CD4-positive, alpha-beta T cell treated with Interleukin-17A for 4 hours (primary cell): ENCODE results near the gene CRYL1.

Experiments used
- DNase-seq: peaks from one replicate; pipeline ENCODE4 v3.0.0-alpha.2; 2020; ENCODE audit warnings: mixed read lengths

CRYL1 gene

DNA sequence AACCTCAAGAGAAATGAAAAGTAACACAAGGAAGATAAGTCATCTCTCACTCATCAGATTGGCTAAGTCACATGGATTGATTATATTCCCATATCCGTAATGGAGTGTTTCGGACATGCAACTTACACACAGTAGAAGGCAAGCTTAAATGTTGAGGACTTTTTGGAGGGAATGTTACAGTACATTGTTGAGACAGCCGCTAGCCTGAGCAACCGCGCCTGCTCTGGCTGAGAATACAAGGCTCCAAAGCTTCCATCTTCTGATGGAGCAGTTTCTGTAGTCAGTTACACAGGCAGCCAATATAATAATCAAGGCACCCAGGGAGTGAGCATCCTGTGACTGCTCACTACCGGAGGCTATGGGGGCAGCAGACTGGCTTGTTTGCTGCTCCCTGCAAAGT, 1.0 kb upstream of the CRYL1 start:
- DNase-seq = no peak

DNA sequence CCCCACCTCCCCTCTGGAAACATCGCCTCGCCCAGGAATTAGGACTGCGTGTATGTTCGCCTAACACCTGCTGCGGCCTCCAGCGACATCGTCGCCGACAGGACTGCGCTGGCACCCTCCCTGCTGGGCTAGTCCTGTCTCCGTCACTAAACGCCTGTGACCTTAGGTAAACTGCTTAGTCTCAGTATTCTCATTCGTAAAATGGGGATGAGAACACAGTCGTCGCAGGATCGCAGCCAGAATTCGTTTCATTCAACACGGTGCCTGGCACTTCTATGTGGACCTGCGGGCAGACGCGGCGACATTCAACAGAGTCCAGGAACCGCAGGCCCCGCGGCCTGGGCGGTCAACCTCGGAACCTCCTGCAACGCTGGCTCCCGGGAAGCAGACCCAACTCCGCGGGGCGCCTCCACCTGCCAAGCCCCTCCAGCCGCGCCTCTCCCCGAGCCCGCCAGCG, 485 bp downstream of the CRYL1 start:
- peak; percentile 49 for DNase-seq

DNA sequence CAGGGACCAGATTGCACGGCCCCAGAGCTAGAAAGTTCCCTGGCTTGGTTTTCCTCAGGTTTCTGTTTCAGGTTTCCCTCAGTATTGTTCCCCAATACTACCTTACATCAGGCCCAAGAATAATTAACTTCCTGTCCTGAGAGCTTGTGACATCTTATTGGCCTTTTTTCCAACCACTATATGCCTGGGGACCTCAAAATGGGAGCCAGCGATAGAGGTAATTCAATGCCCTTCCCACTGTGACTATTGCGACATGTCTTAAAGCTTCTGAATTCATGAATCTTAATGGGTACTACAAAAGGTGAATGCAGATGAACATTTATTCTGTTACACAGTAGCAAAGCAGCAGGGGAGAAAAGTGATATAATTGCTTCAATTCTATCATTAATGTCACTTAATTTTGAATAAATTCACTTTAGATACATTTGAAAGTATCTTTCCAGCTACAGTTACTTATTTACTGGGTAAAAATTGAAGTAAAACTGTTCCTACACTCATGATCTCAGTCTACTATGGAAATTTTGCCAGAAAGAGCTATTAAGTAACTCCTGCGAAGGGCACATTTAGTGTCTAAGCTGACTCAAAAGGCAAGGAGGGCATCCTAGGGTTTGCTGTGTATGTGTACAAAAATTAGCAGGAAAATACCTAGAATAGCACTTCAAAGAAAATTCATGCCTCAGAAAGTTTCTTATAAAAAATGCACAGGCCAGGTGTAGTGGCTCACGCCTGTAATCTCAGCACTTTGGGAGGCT, 4.1 kb downstream of the CRYL1 start:
- no peak for DNase-seq

DNA sequence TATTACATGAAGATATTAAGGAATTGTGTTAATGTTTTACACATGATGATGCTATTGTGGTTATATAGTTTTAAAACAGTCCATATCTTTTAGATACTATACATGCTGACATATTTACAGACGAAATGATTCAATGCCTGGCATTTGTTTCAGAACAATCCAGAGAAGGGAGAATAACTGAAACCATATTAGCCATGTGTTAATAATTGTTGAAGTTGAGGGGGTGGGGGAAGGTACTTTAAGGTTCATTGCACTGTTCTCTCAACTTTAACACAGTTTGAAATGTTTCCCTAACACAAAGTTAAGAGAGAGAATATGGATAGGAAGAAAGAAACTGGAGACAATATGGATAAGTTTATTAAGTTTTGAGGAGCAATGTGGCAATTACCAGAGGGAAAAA, 5.8 kb downstream of the CRYL1 start:
- no peak for DNase-seq

DNA sequence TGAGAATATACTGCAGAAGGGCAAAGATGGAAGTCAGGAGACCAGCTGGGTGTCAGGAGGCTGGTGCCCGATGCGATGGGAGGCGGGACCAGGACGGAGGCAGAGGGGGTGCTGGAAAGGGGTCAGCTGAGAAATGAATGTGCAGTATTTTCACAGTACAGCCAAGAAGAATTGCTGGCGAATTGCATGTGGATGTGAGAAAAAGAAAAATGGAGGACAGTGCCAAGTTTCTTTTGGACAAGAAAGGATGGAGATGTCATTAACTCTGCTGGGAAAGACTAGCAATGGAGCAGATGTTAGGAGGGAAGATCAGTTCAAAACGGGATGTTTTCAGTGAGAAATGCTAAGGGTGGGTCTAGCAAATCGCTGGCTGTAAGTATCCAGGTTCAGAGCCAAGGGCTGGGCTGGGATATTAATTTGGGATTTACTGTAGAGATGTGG, 7.0 kb downstream of the CRYL1 start:
- DNase-seq = no peak

DNA sequence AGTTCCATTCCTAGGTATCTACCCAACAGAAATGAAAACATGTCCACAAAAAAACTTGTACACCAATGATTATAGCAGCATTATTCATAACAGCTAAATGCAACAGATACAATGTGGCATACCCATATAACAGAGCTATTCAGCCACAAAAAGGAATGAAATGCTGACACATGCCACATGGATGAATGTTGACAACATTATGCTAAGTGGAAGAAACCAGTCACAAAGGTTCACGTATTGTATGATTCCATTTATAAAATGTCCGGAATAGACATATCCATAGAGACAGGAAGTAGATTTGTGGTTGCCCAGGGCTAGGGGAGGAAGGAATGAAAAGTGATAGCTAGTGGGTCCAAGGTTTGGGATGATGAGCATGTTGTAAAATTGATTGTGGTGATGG, 10.8 kb downstream of the CRYL1 start:
- no peak for DNase-seq

DNA sequence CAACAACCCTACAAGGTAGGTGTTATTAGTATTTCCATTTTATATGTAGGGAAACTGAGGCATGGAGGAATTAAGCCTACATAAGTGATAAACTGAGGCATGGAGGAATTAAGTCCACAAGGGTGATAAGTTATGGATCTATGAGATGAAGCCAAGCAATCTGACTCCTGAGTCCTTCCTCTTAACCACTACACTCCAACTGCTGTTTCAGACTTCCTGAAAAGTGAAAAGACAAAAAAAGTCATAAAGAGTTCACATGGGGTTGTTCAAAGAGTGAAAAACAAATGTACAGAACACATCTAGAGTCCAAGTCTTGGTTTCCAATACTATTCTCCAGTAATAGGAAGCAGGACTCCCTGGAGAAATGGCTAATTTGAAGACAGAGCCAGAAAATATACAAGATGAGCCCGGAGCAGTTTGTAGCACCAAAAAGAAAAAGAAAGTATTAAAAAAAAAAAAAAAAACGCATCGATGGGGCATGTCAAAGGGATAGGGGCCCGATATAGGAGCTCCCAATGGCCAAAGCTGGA, 12.1 kb downstream of the CRYL1 start:
- no peak for DNase-seq

DNA sequence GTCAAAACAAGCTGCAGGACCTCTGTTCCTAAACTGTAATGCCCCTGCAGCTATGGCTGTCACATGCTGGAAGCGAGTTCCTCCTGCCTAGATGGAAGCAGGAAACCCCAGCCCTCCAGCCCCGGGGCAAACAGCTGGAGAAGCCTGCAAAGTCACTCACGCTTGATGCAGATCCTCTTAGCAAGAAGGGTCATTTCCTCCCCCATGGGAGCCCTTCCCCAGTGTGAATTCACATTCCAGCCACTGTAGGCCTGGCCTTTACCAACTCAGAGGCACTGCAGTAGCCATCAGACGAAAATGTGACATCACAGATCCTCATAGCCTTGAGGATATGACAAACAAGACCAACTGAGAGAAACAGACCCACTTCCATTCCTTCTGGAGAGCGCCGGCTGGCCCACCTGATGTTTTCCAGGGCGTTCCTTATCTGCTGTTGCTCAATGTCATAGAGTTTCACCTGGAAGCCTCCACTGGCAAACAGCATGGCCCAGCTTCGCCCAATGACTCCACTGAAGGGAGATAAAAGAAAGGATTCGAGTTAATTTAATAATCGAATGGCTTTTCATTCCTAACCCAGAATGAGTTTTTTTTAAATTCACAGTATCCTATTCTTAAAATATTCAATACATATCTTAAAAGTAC, 13.5 kb downstream of the CRYL1 start:
- DNase-seq = no peak

DNA sequence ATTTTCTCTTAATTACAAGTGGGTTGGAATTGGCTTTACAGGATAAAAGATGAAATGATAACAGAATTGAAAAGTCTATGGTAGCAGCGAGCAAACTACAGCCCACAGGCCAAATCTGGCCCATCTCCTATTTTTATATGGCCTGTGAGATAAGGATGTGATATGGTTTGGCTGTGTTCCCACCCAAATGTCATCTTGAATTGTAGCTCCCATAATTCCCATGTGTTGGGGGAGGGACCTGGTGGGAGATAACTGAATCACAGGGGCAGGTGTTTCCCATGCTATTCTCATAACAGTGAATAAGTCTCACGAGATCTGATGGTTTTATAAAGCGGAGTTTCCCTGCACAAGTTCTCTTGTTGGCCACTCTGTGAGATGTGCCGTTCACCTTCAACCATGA, 19.0 kb downstream of the CRYL1 start:
- DNase-seq = no peak

DNA sequence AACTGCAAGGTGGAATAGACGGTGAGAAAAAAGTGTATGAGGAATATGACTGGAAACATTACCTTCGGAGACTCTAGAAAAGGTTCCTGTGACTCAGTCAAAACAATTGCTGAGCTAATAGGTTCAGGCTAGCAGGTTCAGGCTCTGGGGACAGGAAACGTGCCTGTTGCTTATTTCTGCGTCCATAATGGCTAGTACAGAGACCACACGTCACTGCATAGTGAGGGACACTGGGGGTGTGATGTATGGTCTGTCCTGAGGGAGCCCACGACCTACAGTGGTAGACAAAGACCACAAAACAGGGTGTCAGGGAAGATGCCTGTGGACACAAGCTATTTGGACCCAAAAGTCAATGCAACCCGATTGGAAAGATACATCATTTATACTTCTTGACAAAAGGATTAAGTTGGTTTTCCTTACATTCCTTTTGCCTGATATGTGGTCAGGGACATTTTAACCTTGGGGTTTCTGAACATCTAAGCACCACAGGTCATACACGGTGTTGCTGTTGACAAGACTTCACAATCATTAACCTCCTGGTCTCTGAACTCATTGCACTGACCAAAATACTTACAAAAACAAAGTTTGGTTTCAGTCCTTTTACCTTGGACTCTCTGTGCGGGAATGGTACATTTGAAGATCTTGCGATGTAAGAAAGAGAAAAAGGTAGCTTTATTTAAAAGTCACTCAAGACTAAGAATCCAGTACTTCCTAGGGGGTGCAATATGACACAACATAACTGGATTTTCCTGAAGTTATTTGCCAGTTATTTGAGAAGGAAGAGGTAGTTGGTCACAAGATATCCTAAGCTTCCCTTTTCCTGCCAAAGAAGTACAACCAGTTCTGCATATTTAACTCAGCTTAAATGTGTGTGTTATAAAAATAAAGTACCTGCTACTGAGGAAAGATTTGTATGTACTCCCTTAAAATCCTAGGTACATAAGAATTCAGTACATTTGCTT, 20.0 kb downstream of the CRYL1 start:
- no peak for DNase-seq

DNA sequence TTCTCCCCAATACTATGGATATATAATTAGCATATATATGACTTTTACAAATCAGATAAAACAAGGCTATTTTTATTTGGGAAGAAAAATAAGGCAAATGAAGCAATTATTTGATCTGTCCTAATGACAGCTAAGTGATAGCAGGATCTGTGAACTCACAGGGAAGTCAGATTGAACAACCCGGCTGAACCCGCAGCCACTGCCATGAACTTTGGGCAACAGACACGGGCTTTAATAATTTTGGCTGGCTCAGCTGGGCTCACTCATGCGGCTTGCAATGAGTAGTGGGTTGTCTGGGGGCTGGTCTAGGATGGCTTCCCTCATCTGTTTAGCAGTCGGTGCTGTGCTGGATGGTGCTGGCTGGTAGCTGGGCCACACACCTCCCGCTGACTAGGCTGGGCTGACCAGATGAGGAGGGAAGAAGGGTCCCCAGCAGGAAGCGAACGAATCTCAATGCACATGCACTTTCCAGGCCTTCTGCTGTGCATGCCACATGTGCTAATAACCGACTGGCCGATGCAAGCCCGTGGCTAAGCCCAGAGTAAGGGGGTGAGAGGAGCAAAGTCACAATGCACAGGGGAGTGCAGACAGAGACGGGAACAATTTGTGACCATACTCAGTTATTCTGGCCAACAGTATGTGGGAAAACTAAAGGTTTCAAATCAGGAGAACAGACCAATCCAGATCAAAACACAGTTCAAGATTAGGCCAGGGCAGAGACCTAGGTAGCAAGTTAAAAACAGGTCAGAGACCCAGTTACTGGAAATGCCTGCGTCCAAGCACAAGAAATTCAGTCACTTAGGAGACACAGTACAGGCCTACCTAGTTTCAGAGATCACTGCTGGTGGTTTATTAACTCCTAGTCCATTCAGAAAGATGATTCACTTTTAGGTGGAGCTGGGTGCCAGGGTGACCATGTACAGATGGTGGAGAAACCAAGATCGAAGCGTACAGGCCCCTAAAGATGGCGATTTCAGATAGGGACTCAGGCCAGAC, 22.3 kb downstream of the CRYL1 start:
- no peak for DNase-seq

DNA sequence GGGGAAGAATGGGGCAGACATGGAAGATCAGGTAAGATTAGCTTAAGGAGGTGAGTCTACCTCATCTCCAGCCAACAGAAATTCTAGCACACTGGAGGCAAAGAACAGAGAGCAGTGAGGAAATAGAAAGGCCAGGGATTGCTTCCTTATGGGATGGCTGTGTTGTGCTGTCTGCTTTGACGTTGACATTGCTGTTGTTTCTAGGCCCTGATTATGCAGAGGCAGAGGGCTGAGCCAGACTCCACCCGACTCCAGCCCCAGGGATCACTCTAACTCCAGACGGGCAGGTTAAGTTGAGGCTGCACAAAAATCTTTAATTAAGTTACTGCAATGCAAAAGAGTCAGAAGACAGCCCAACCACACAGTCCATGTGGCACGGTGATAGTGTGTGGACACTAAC, 24.1 kb downstream of the CRYL1 start:
- no peak for DNase-seq

DNA sequence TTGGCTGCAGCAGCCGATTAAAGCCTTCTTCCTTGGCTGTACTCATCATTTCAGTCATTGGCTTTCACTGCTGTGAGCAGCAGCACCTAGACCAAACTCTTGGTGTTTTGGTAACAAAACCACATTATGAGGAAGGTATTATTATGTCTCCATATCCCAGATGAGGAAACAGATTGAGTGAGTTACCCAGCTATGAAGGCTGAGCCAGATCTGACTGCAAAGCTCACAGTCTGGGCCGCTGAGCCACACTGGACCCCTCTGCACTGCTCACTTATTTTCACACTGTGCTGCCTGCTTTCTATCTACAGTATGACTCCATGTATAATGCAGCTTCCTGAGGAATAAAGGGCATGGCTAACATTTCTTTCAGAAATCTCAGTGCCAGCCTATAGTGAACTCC, 24.5 kb downstream of the CRYL1 start:
- DNase-seq = no peak

DNA sequence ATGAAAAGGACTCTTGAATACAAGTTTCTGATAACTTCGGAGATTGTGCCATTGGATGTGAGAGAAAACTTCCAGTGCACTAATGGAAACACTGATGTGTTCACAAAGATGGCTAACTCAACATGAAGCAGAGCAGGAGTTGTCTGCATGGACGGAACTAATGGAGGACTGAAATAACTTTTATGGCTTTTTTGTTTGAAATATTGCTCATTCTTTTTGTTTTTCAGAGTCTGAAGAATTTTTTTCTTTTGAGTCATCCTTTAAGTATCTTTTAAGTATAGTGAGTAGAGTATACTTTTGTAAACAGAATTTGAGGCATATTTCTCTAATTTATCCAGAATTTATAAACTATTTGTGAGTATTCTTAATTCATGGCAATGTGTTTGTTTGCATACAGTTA, 25.7 kb downstream of the CRYL1 start:
- DNase-seq = no peak

DNA sequence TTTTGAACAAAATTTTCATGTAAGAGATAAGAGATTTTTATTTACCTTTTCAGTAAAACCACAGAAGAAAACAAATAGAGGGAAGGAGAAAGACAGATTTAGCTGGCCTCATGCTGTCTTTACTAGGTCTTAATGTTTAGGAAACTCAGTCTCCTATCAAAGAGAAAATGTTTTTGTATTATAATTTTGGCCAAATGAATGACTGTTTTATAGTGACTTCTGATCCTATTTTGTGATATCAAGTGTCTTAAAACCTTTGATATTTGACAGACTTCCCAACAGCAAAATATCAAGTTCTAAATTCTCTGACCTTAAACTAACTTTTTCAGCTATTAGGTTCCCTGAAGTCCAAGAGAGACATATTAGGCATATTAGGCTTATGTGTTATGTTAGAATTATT, 27.0 kb downstream of the CRYL1 start:
- DNase-seq = no peak

DNA sequence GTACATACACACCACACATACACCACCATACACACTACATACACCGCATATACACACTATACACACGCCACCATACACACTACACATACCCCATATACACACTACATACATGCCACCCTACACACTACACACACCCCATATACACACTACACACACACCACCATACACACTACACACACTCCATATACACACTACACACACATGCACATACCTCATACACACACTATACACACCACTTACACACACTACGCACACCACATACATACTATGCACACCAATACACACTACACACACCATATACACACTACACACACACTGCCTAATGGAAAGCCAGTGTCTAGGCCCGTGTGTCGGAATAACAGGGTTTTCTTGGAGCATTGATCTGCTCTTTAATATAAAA, 27.5 kb downstream of the CRYL1 start:
- no peak for DNase-seq

DNA sequence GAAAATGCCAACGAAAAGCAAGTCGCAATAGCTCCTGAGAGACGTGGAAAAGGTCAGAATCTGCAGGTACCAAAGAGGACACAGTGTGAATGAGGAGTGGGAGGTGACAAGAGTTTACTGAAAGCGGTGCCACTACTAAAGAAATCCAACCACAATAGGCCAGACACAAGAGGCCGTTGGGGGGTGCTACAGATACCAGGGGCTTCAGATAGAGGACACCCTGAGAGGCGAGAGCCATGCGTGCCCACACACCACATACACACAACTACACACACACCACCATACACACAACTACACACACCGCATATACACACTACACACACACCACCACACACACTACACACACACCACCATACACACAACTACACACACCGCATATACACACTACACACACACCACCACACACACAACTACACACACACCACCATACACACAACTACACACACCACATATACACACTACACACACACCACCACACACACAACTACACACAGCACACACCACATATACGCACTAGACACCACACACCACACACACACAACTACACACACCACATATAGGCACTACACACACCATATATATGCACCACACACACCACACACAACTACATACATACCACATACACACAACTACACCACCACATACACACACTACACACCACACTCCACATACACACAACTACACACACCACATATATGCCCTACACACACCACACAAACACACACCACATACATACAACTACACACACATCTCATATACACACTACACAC, 28.5 kb downstream of the CRYL1 start:
- DNase-seq = no peak

DNA sequence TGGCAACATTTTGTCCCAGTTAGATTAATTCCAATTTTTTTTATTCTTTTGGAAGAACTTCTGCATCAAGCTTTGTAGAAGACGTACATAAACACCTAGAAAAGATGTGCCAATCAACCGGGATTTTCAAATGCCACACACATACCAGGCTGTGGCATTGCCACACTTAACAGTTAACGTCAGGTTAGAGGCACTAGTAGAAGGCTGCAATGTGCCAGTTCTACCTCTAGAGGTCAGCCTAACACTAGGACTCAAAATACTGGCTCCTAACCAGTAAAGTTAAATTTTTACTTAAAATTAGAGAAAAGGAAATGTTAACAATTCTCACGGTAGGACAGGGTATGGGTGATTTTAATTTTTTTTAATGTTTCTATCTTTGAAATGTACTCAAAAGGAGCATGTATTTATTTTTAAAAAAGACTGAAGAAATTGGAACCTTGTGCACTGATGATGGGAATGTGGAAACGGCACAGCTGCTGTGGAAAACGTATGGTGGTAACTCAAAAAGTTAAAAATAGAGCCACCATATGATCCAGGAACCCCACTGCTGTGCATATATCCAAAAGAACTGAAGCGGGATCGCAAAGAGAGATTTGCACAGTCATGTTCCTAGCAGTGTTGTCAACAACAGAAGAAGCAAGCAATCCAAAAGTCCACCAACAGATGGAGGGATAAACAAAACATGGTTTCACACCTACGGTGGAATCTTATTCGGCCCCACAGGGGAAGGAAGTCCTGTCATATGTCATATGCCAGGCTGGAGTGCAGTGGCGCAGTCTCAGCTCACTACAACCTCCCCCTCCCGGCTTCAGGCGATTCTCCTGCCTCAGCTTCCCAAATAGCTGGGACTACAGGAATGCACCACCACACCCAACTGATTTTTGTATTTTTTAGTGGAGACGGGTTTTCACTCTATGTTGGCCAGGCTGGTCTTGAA, 30.3 kb downstream of the CRYL1 start:
- DNase-seq = peak; percentile 73

DNA sequence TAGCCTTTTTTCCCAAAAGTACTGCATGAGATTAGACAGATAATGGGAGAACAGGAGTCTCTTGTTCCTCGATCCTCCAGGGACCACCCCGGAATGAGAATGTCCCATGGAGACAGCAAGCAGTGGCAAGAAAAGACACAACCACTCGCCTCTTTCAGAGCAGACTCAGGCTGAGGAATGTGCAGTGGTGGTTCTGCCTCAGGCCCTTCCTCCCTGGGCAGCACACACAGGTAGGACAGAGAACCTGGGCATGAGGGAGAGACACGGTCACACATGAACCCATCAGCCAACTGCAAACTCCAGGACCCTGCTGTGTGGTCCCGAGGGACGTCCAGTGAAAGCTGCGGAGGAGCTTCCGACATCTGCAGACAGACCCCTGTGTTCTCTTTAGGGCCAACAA, 31.0 kb downstream of the CRYL1 start:
- DNase-seq = no peak

DNA sequence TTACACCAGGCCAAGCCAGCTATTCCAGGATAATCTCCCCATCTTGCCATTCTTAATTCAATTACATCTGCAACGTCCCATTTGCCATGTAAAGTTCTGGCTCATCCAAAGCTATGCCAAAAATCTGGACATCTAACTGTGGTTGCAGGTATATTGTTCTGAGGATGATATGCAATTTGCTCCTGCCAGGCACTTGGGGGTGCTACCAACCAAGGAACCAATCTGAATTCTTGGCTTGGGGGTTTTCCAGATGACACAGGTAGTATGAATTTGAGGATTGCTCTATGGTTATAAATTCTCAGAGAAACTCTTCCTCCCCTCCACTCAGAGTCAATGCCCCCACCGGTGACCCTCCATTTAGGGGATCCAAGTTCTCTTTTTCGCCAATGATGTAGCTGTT, 33.0 kb downstream of the CRYL1 start:
- DNase-seq = peak; percentile 47
